ENCODE results near the gene INPP5B. TPM values are rescaled to one million over a fixed set of nuclear protein-coding genes. Genes with fewer than 3 reads are reported as not detected.
A peak's percentile ranks its signal among the peaks of the same experiment; 100 is the strongest.

INPP5B gene
- total and polyA plus RNA-seq, 9 of the 15 experiments (the other 6 are each of a cell fraction or from before 2014, with no cell fraction given), result 14.1 to 28.7 (median 20.9) TPM

- H3K27me3 ChIP-seq (ENCODE audit: control insufficient read depth in 2 of 2, insufficient read depth in 2 of 2, low read length in 2 of 2), result no peaks in the 10 kb centered on the region
- POLR2A ChIA-PET, result no interaction called here
- H3K4me1 ChIP-seq (replicated peaks in 1 of 2; ENCODE audit: control insufficient read depth in 2 of 2, insufficient read depth in 2 of 2, low read length in 2 of 2), result no peaks in the 10 kb centered on the region
- peaks cover 73% of the 10 kb centered on the region for H3K36me3 ChIP-seq (ENCODE audit: control insufficient read depth, insufficient read depth, low read length)
- DNase-seq (ENCODE audit: extremely low read depth in 1 of 4, low spot score in 3 of 4) (no peak), FAIRE-seq (no peak), ATAC-seq (no peak)
- H3K9ac ChIP-seq (ENCODE audit: insufficient read depth in 1 of 2, low read depth in 2 of 2, low read length in 2 of 2), result no peak overlapping the region
- H3K27ac ChIP-seq (ENCODE audit: extremely low read depth, low read depth, low read length), result no peak overlapping the region
- 94% methylated on average over 2 of the region's 2 CpGs for WGBS (ENCODE audit: insufficient coverage, low coverage, missing lambda C conversion rate)
- H2AFZ ChIP-seq (ENCODE audit: low read depth, low read length), result no peak overlapping the region
- no peaks in the 10 kb centered on the region for H3K79me2 ChIP-seq (ENCODE audit: control insufficient read depth, insufficient read depth, low read length)
- H4K20me1 ChIP-seq (replicated peaks; ENCODE audit: control insufficient read depth, insufficient read depth, low read length), result no peaks in the 10 kb centered on the region
- BruUV-seq (replicated peaks), result no TSS peak
- intact Hi-C loops (cut with micrococcal nuclease), result no loop called here
- in situ Hi-C loops (cut with MboI), result no loop called here
- TF ChIP-seq SREBF2 (CRISPR knock-in tag; IDR thresholded peaks at IDR 0.05) (no peak), THRAP3 (IDR thresholded peaks at IDR 0.05; ENCODE audit: borderline replicate concordance) (no peak), FOXA3 (CRISPR knock-in tag; conservative IDR thresholded peaks at IDR 0.05 in 1 of 2, IDR thresholded peaks at IDR 0.05 in 1 of 2) (no peak), IFI16 (CRISPR knock-in tag; IDR thresholded peaks at IDR 0.05) (no peak), ZNF282 (CRISPR knock-in tag; IDR thresholded peaks at IDR 0.05) (no peak)
- H3K4me2 ChIP-seq (ENCODE audit: insufficient read depth, low read length), result no peak overlapping the region
- no peaks in the 10 kb centered on the region for H3K9me3 ChIP-seq (replicated peaks; ENCODE audit: control insufficient read depth, insufficient read depth, low read depth, low read length)
- CTCF ChIA-PET (ENCODE audit: low intra/inter-chr PET ratio), result no interaction called here
- H3K4me3 ChIP-seq, result no peak overlapping the region
- H3K9me1 ChIP-seq (ENCODE audit: control insufficient read depth, insufficient read depth, low read length), result no peaks in the 10 kb centered on the region
These were observed 115.0 kb downstream of the INPP5B start for GRCh38 chr1:37831809-37832208.

DNA sequence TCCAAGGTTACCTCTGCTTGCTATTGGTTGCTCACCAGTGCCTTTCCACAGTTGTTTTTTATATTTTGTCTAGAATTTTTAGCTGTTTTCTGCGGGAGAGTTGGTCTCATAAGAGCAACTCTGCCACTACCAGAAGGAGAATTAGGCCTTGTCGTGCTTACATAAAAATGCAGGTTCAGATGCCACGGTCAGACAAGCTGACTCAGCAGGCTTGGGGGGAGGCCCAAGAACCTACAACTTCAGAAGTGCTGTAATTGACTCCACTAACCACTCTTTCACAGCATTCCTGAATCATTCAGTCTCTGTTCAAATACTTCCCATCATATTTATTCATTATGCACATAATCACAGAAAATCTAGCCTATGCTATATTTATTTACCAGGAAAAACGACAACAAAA, 115.7 kb downstream of the INPP5B start:
- CTCF ChIA-PET (ENCODE audit: low intra/inter-chr PET ratio), result no interaction called here
- Histone ChIP-seq H4K20me1 (replicated peaks; ENCODE audit: control insufficient read depth, insufficient read depth, low read length) (no peaks in the 10 kb centered on the region), H3K79me2 (ENCODE audit: control insufficient read depth, insufficient read depth, low read length) (no peaks in the 10 kb centered on the region), H3K4me2 (ENCODE audit: insufficient read depth, low read length) (no peak overlapping the region), H3K9ac (ENCODE audit: insufficient read depth in 1 of 2, low read depth in 2 of 2, low read length in 2 of 2) (no peak overlapping the region), H3K4me3 (no peak overlapping the region), H2AFZ (ENCODE audit: low read depth, low read length) (no peak overlapping the region), H3K36me3 (ENCODE audit: control insufficient read depth, insufficient read depth, low read length) (peaks cover 74% of the 10 kb centered on the region), H3K9me1 (ENCODE audit: control insufficient read depth, insufficient read depth, low read length) (no peaks in the 10 kb centered on the region), H3K27ac (ENCODE audit: extremely low read depth, low read depth, low read length) (no peak overlapping the region), H3K27me3 (ENCODE audit: control insufficient read depth in 2 of 2, insufficient read depth in 2 of 2, low read length in 2 of 2) (no peaks in the 10 kb centered on the region), H3K4me1 (replicated peaks in 1 of 2; ENCODE audit: control insufficient read depth in 2 of 2, insufficient read depth in 2 of 2, low read length in 2 of 2) (no peaks in the 10 kb centered on the region), H3K9me3 (replicated peaks; ENCODE audit: control insufficient read depth, insufficient read depth, low read depth, low read length) (no peaks in the 10 kb centered on the region)
- POLR2A ChIA-PET, result no interaction called here
- DNase-seq (ENCODE audit: extremely low read depth in 1 of 4, low spot score in 3 of 4) (no peak), ATAC-seq (no peak), FAIRE-seq (no peak)
- no TSS peak for BruUV-seq (replicated peaks)
- 88% methylated on average over 4 of the region's 4 CpGs for WGBS (ENCODE audit: insufficient coverage, low coverage, missing lambda C conversion rate)
- TF ChIP-seq SPI1 (IDR thresholded peaks at IDR 0.05; ENCODE audit: borderline replicate concordance, low read depth, low read length) (no peak), TRIM28 (IDR thresholded peaks at IDR 0.05) (no peak), MAFF (IDR thresholded peaks at IDR 0.05; ENCODE audit: low read length) (0 out of 2 replicates have a peak, but pooled peaks have one; percentile 23), MAFK (IDR thresholded peaks at IDR 0.05; ENCODE audit: low read length) (peak; percentile 26; the same call in 1 of the 2 replicates), C11orf30 (IDR thresholded peaks at IDR 0.05; ENCODE audit: low read depth) (peak; percentile 63), MAFG (tag; conservative IDR thresholded peaks at IDR 0.05) (peak; percentile 40), ZNF316 (IDR thresholded peaks at IDR 0.05) (peak; percentile 72)
- in situ Hi-C loops (cut with MboI), result no loop called here
- intact Hi-C loops (cut with micrococcal nuclease), result no loop called here

Data from K562 (cell line).